Measurements from ENCODE around the gene CR1. TPM values are rescaled to one million over a fixed set of nuclear protein-coding genes. Genes with fewer than 3 reads are reported as not detected.

The CR1 gene
- total and polyA plus RNA-seq, 2 of the 4 experiments (the other 2 are of a cell fraction) = not detected

DNA sequence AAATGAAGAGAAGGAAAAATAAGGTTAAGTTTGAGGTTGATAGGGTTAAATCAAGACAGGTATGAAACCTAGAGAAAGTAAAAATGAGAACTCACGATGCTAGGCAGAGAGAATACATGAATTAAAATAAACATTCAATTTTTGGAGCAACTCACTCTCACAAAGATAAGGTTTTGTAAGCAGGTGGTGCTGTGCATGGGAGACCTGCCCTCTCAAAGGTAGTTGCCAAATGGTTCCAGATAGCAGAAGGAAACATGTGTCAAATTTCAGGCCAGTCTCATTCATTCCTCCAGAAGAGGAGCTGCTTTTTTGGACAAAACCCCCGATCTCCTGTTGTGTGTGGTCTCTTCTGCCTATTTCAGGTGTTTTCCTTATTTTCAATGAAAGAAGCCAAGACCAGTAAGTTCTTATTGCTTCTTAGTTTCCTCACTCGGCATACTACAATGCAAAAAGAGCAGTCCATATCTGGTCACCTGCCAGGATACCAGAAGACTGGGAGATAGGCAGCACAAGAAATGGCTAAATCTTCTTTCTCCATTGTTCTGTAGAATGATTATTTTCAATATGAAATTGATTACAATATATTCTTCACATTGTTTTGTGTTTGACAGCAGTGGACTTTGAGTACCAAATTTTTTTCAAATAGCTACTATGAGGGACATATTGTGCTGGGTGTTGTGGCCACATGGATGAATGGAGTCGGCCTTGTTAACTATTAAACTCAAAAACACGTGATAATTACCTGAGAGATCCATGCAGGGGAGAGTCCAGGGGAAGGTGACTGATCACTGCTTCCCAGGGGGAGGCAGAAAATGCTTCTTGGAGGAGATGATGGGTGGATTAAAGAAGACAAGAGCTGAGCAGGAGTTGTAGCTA is 152.6 kb downstream of the CR1 start:
- H2AK5ac ChIP-seq (ENCODE audit: low read depth, low read length) = no peak overlapping the region
- WGBS, 2 experiments (ENCODE audit: extremely low coverage in 2 of 2, insufficient read length in 1 of 2) = no CpG with 5 or more reads among the region's 5 CpGs
- H3K36me3 ChIP-seq (ENCODE audit: control insufficient read depth, insufficient read depth, low read length) = no peaks in the 10 kb centered on the region
- no peak overlapping the region for H2BK20ac ChIP-seq (ENCODE audit: low read depth, low read length)
- H3K9me1 ChIP-seq (ENCODE audit: insufficient read depth, low read length) = no peaks in the 10 kb centered on the region
- DNase-seq = no peak
- in situ Hi-C loops (cut with MboI; ENCODE audit: low sequenced_read_pairs) = no loop called here
- no peak overlapping the region for H3K14ac ChIP-seq (replicated peaks; ENCODE audit: low read depth, low read length)
- no peak overlapping the region for H2BK15ac ChIP-seq (ENCODE audit: low read depth, low read length)
- no peak overlapping the region for H2AFZ ChIP-seq (replicated peaks; ENCODE audit: low read length, poor library complexity)
- no peak overlapping the region for H3K18ac ChIP-seq (ENCODE audit: low read depth, low read length)
- H4K20me1 ChIP-seq (ENCODE audit: insufficient read depth, low read length) = no peaks in the 10 kb centered on the region
- H3K9ac ChIP-seq (ENCODE audit: low read depth, low read length) = no peak overlapping the region
- H3K27ac ChIP-seq (ENCODE audit: insufficient read depth, low read length) = no peak overlapping the region
- peaks cover 20% of the 10 kb centered on the region for H3K27me3 ChIP-seq (ENCODE audit: control insufficient read depth, insufficient read depth, low read length)
- H3K79me1 ChIP-seq (ENCODE audit: low read depth in 1 of 2, low read length in 2 of 2) = no peaks in the 10 kb centered on the region
- H3K9me3 ChIP-seq (ENCODE audit: control insufficient read depth, insufficient read depth, low read length) = no peaks in the 10 kb centered on the region
- intact Hi-C loops (cut with micrococcal nuclease) = no loop called here
- ATAC-seq (ENCODE audit: low read depth) = no peak
- no TSS peak for BruUV-seq (replicated peaks)
- no peak overlapping the region for H3K4me2 ChIP-seq (ENCODE audit: low read depth, low read length)
- H3K4me1 ChIP-seq (ENCODE audit: control insufficient read depth, insufficient read depth, low read length) = no peaks in the 10 kb centered on the region
- no peak overlapping the region for H4K91ac ChIP-seq (ENCODE audit: insufficient read depth, low read depth, low read length)
- no peak overlapping the region for H2AK9ac ChIP-seq (replicated peaks; ENCODE audit: low read depth, low read length, poor library complexity)
- H4K5ac ChIP-seq (ENCODE audit: low read depth, low read length) = no peak overlapping the region
- CTCF ChIA-PET = no interaction called here
- H3K4me3 ChIP-seq (ENCODE audit: insufficient read depth, low read depth, low read length) = no peak overlapping the region
- TF ChIP-seq RAD21 (IDR thresholded peaks at IDR 0.05; ENCODE audit: low read length) = no peak
- TF ChIP-seq, protein P1, sequence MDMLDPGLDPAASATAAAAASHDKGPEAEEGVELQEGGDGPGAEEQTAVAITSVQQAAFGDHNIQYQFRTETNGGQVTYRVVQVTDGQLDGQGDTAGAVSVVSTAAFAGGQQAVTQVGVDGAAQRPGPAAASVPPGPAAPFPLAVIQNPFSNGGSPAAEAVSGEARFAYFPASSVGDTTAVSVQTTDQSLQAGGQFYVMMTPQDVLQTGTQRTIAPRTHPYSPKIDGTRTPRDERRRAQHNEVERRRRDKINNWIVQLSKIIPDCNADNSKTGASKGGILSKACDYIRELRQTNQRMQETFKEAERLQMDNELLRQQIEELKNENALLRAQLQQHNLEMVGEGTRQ (IDR thresholded peaks at IDR 0.05; ENCODE audit: low read depth, low read length) = no peak
- no peak for TF ChIP-seq FOS (IDR thresholded peaks at IDR 0.05; ENCODE audit: low read depth, low read length)
- TF ChIP-seq BHLHE40 (IDR thresholded peaks at IDR 0.05; ENCODE audit: low read depth, low read length) = no peak
- TF ChIP-seq MXI1 (IDR thresholded peaks at IDR 0.05; ENCODE audit: borderline replicate concordance, low read depth, low read length) = no peak
- no peak for TF ChIP-seq SMC3 (IDR thresholded peaks at IDR 0.05; ENCODE audit: low read depth, low read length)
- no peak for TF ChIP-seq NFE2L2 (IDR thresholded peaks at IDR 0.05; ENCODE audit: low read depth, low read length)
- TF ChIP-seq CHD1 (IDR thresholded peaks at IDR 0.05; ENCODE audit: low read depth, low read length) = no peak
- TF ChIP-seq RCOR1 (IDR thresholded peaks at IDR 0.05; ENCODE audit: insufficient replicate concordance, low read length) = no peak
- no peak for TF ChIP-seq RFX5 (IDR thresholded peaks at IDR 0.05; ENCODE audit: low read depth, low read length)
- TF ChIP-seq POLR2A (IDR thresholded peaks at IDR 0.05; ENCODE audit: low read depth, low read length) = no peak
- no peak overlapping the region for H4K8ac ChIP-seq (ENCODE audit: low read depth in 2 of 2, low read length in 2 of 2)
- no peak overlapping the region for H3K56ac ChIP-seq (ENCODE audit: extremely low read depth, insufficient read depth, low read length)
- no peak overlapping the region for H3K23ac ChIP-seq (ENCODE audit: low read depth, low read length)
- no peak overlapping the region for H2BK120ac ChIP-seq (ENCODE audit: low read depth, low read length)
- H2BK5ac ChIP-seq (ENCODE audit: low read depth, low read length, poor library complexity, severe bottlenecking) = no peak overlapping the region
- dilution Hi-C loops (cut with HindIII; ENCODE audit: low sequenced_read_pairs, unreplicated experiment) = no loop called here
- H3K4ac ChIP-seq (ENCODE audit: low read depth, low read length) = no peak overlapping the region
- POLR2A ChIA-PET (ENCODE audit: unreplicated experiment) = no interaction called here

All from IMR-90 (cell line).